Measurements from ENCODE around the gene TEC. TPM values are rescaled to one million over a fixed set of nuclear protein-coding genes. Genes with fewer than 3 reads are reported as not detected.
"Not testable (repeated sequence)": the region's sequence is repeated elsewhere in the genome, so short reads cannot be mapped to it uniquely, and the experiment has no call there.

TEC gene
- total and polyA plus RNA-seq, 10 donors = 1.9 to 15.3 (median 7.2) TPM

DNA sequence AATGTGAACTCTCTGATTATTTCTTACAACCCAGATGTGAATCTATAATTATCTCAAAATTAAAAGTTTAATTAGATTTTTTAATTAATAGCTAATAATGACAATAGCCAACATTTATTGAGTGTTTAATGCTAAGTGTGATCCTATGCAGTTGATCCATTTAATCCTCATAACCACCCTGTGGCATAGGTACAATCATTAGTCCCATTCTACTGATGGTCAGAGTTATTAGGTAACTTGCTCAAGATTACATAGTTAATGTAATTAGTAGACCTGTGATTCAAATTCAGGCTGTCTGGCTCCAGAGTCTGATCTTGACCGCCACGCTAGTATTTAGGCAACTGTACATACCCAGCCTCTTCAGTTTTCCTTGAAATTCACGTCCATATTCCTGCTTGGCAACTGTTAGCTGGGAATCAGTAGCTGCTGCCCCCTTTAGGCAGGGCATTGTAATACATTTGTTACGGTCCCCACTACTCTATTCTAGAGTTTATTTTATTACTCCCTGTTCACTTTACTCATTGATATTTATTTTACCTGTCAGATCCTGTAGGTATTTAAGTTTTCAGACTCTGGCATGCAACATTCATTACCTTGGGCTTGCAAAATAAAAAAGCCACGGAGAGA is 20.6 kb upstream of the TEC start:
- Histone ChIP-seq H3K27me3 (replicated peaks in 1 of 7) (no peaks in the 10 kb centered on the region), H3K27ac (no peak overlapping the region), H3K36me3 (no peaks in the 10 kb centered on the region), H3K4me3 (no peak overlapping the region), H3K9me3 (peaks cover 0 to 16% (median 8%) of the 10 kb centered on the region in 8 donors), H3K4me1 (no peaks in the 10 kb centered on the region)
- TF ChIP-seq POLR2AphosphoS5 (IDR thresholded peaks at IDR 0.05) (no peak), POLR2A (IDR thresholded peaks at IDR 0.05) (no peak)
- TF ChIP-seq, protein P1, sequence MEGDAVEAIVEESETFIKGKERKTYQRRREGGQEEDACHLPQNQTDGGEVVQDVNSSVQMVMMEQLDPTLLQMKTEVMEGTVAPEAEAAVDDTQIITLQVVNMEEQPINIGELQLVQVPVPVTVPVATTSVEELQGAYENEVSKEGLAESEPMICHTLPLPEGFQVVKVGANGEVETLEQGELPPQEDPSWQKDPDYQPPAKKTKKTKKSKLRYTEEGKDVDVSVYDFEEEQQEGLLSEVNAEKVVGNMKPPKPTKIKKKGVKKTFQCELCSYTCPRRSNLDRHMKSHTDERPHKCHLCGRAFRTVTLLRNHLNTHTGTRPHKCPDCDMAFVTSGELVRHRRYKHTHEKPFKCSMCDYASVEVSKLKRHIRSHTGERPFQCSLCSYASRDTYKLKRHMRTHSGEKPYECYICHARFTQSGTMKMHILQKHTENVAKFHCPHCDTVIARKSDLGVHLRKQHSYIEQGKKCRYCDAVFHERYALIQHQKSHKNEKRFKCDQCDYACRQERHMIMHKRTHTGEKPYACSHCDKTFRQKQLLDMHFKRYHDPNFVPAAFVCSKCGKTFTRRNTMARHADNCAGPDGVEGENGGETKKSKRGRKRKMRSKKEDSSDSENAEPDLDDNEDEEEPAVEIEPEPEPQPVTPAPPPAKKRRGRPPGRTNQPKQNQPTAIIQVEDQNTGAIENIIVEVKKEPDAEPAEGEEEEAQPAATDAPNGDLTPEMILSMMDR (IDR thresholded peaks at IDR 0.05 in 8 of 11, conservative IDR thresholded peaks at IDR 0.05 in 3 of 11) = peak in 6 of 11 experiments; percentile 38 to 60 (median 56)
- WGBS, 5 donors = 53 to 67% (median 60%) methylated on average over 5 of the region's 5 CpGs
- no peak for DNase-seq
- intact Hi-C loops (cut with DNase I; ENCODE audit: low total_unique reads) = no loop called here

DNA sequence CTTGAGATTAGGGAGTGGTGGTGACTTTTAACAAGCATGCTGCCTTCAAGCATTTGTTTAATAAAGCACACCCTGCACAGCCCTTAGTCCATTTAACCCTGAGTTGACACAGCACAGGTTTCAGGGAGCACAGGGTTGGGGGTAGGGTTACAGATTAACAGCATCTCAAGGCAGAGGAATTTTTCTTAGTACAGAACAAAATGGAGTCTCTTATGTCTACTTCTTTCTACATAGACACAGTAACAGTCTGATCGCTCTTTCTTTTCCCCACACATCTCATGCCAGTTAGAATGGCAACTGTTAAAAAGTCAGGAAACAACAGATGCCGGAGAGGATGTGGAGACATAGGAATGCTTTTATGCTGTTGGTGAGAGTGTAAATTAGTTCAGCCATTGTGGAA is 16.4 kb upstream of the TEC start:
- H3K27ac ChIP-seq; H3K4me3 ChIP-seq; intact Hi-C loops (cut with DNase I; ENCODE audit: low total_unique reads); DNase-seq; H3K27me3 ChIP-seq (replicated peaks in 1 of 7); H3K4me1 ChIP-seq; H3K36me3 ChIP-seq: not testable (repeated sequence)
- H3K9me3 ChIP-seq = peaks cover 0 to 57% (median 44%) of the 10 kb centered on the region in 8 donors
- 89 to 95% (median 92%) methylated on average over 2 of the region's 2 CpGs for whole genome bisulfite sequencing, 5 donors

DNA sequence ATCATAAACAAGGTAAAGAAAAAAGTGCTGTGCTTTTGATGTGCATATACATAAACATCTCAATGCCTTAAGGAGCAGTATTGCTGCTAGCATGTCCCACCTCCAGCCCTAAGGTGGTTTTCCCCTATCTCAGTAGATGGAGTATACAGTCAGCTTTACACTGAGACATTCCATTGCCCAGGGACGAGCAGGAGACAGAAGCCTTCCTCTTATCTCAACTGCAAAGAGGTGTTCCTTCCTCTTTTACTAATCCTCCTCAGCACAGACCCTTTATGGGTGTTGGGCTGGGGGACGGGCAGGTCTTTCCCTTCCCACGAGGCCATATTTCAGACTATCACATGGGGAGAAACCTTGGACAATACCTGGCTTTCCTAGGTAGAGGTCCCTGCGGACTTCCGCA is 16.0 kb upstream of the TEC start:
- H3K36me3 ChIP-seq; intact Hi-C loops (cut with DNase I; ENCODE audit: low total_unique reads); H3K27ac ChIP-seq; H3K4me3 ChIP-seq; H3K4me1 ChIP-seq; DNase-seq; H3K27me3 ChIP-seq (replicated peaks in 1 of 7): not testable (repeated sequence)
- peaks cover 0 to 60% (median 44%) of the 10 kb centered on the region in 8 donors for H3K9me3 ChIP-seq
- WGBS, 5 donors = 51 to 60% (median 53%) methylated on average over 5 of the region's 5 CpGs

DNA sequence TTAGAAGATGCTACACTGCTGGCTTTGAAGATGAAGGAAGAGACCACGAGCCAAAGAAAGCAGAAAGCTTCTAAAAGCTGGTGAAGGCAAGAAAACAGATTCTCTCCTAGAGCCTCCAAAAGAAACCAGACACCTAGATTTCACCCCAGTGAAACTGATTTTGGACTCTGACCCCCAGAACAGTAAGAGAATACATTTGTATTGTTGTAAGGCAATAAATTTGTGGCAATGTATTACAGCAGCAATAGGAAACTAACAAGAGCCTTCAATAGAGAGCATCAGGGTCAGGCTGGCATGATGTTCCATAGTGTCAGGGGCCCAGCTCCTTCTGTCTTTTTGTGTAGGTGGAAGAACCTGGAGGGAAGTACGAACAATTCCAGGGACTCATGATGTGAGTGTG is 6.0 kb upstream of the TEC start:
- intact Hi-C loops (cut with DNase I; ENCODE audit: low total_unique reads) = no loop called here

DNA sequence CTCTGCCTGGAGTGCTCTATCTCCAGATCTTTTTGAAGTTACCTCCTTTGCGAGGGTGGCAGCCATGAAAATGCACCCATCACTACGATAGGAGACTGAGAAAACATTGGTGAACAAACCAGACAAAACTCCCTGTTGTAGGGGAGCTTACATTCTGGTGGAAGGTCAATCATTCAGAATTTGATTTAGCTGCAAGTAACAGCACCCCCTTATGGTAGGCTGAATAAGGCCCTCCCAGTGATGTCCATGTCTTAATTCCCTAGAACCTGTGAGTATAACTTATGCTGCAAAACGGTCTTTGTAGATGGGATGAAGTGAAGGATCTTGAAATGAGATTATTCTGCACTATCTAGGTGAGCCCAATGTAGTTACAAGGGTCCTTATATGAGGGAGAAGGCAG is 5.6 kb upstream of the TEC start:
- no peak for TF ChIP-seq POLR2AphosphoS5 (IDR thresholded peaks at IDR 0.05)
- TF ChIP-seq, protein P1 (IDR thresholded peaks at IDR 0.05 in 8 of 11, conservative IDR thresholded peaks at IDR 0.05 in 3 of 11) = peak in 9 of 11 experiments; percentile 15 to 60 (median 46)
- H3K36me3 ChIP-seq = no peaks in the 10 kb centered on the region
- peaks cover 0 to 10% (median 5%) of the 10 kb centered on the region in 6 donors for H3K4me1 ChIP-seq
- H3K27ac ChIP-seq = no peak overlapping the region
- intact Hi-C loops (cut with DNase I; ENCODE audit: low total_unique reads) = no loop called here
- DNase-seq = no peak
- H3K9me3 ChIP-seq = peaks cover 0 to 9% (median 3%) of the 10 kb centered on the region in 8 donors
- H3K27me3 ChIP-seq (replicated peaks in 1 of 7) = no peaks in the 10 kb centered on the region
- 29 to 50% (median 39%) methylated on average over 3 of the region's 3 CpGs for WGBS, 5 donors
- H3K4me3 ChIP-seq = no peak overlapping the region

More for the DNA sequence above, 6.0 kb upstream of the TEC start:
- H3K4me1 ChIP-seq = peaks cover 0 to 6% (median under 1%) of the 10 kb centered on the region in 6 donors
- WGBS, 5 donors = 74 to 85% (median 79%) methylated on average over 2 of the region's 2 CpGs
- H3K27me3 ChIP-seq (replicated peaks in 1 of 7) = no peaks in the 10 kb centered on the region
- H3K9me3 ChIP-seq = peaks cover 0 to 13% (median 6%) of the 10 kb centered on the region in 8 donors
- no peak for DNase-seq
- H3K4me3 ChIP-seq = no peak overlapping the region
- H3K27ac ChIP-seq = no peak overlapping the region
- no peaks in the 10 kb centered on the region for H3K36me3 ChIP-seq
- TF ChIP-seq POLR2A (IDR thresholded peaks at IDR 0.05) = no peak
- TF ChIP-seq POLR2AphosphoS5 (IDR thresholded peaks at IDR 0.05) = no peak
- TF ChIP-seq, protein P1 (IDR thresholded peaks at IDR 0.05 in 8 of 11, conservative IDR thresholded peaks at IDR 0.05 in 3 of 11) = no peak

Data from spleen (tissue), 11 donors.